Stimulated activated CD8-positive, alpha-beta memory T cell treated with anti-CD3 and anti-CD28 coated beads, Interleukin-7, amount 100 ng/mL, for 24 hours (primary cell): ENCODE data around the gene EPHA4.
"Not testable (repeated sequence)": the region's sequence is repeated elsewhere in the genome, so short reads cannot be mapped to it uniquely, and the experiment has no call there.

ENCODE experiments used
- DNase-seq: peaks from one replicate; pipeline ENCODE4 v3.0.0-alpha.2; 2020; ENCODE audit warnings: low read depth

EPHA4 gene

DNA sequence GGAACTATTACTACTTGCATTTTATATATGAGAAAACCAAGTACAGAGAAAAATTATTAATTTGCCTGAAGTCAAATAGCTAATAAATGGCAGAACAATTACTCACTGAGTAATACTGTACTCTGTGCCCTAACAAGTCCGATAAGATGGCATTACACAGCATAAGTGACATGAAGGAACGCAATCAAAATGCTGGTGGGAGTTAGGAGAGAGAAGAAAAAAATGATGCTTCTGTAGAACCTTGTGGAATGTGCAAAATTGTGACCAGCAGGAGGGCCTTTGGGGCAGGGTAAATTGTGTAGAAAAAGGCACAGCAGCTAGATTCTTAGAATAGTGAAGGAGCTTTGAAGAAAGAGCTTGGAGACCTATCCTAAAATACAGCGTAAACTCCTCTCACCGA, 32.9 kb downstream of the EPHA4 start:
- DNase-seq = no peak

DNA sequence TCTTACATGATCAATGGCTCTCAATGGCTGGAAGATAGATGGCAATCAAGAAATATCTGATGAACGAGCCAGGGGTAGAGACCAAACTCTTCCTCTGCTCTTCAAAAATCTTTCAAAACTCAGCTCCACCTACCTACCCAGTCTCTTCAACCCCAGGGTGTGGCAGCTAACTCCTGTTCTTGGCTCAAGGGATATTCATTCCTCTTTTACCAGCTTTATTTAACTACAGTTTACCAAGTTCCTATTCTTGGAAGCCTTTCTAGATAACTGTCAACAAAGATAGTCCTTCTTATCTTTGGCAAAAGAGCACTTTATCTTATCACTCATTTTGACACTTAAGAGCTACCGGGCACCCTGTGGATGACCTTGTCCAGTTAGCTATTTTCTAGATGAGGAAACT, 36.3 kb downstream of the EPHA4 start:
- no peak for DNase-seq

DNA sequence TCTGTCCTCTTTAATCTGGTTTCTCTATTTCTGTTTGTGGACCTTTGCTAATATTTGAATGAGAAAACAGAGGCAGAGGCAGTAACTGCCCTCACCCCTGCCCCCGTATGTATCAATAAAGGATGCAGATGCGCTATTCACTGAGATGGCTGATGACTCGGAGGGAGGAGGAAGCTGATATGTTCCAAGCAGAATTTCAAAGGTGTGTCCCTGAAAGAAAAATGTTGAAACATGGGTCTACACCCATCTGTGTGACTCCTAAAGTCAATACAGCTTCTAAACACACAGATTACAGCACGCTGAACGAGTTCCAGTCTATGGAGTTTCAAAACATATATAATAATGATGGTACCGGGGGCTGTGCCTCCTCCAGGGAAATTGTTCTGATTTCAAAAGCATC, 38.8 kb downstream of the EPHA4 start:
- DNase-seq = no peak

DNA sequence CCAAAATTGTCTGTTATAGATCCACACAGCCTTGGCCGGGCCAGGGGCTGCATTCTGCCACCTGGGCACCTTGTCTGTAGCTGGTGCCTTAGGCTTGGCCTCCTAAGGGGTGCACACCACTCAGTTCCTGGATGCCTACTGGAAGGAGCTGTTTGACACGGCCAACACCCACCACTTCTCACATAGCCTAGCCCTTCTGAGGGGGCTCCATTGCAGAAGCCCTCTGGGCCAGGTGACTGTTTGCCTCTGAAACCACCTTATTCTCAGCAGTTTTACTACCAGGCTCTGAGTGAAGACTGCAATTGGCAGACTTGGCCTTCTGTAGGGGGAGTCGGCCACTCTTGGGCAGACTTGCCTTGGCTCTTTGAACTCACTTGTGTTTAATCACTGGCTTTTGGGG, 39.5 kb downstream of the EPHA4 start:
- DNase-seq = no peak

DNA sequence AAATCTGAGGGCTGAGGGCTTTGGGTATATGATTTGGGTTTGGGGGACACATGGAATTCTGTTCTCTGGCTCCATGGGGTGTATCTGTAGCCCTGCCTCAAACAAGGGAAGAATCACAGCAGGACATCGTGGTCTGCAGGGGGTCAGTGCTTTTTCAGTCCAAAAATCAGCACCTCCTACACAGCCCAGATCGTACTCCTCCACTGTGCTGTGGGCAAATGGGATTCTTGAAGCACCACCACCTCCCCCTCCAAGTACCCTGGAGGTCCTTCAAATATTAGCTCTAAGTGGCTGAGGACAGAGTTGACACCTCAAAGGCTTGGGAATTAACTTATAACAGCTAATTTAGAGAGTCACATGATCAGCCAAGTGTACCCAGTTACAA, 41.5 kb downstream of the EPHA4 start:
- no peak for DNase-seq

DNA sequence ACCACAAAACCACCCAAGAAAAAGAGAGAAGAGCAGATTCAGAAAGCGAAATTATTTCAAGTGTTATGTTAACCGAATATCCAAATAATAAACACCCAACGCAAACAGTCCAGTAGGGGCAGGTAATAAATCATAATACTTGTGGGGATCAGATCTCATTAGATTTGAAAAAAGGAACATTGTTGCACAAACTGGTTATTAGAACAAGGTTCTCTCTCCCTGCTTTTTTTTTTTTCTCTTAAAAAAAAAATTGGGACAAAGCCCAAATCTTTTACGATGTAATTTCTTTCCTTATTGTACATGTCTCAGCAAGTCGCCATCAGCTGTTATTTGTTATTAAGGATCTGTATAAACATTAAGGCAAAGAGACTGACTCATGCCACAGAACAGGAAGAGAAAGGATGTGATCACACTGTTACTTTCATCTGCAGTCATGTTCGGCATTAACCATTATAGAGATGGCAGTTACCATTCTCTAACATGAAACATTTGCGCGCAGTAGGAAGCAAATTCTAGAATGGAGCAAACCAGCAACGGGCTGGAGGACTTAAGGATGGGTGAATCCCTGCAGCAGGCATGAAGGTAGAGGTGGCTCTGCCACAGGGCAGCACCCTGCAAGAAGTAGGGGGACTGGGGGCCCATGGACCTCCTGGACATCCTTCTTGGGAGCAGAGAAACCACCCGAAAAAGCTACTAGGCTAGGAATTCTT, 42.0 kb downstream of the EPHA4 start:
- DNase-seq = no peak

DNA sequence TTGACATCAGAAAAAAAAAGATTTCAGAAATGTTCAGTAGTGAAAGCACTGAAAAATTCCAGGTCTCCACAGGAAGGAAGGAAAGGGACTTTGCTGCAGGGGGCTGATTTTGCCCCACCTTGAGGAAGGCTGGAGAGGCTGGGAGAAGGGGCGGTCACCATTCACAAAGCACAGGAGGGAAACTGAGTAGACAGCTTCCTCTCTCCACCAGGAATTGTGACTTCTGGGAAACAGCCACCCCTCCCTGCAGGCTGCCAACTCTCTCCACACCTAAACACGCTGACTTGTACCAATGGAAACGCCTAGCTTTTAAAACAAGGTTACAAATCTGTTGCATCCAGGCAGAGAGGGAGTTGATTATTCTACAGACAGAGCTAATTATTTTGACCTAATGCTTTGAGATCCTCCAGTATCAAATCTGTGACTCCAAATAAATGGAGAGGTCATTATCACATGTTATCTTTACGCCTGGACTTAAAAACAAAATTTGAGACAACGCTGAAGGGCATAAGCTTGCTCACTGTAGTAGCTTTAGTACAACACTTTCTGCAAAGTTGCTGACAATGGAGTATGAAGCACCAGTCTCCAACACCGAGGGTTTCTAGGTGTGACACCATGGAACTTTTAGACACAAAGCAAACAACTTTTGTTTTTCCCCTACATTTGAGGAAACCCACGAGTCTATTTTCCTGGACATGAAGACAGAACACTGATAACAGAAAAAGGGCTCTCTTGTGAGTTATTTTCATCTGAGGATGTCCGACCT, 42.7 kb downstream of the EPHA4 start:
- DNase-seq = no peak

DNA sequence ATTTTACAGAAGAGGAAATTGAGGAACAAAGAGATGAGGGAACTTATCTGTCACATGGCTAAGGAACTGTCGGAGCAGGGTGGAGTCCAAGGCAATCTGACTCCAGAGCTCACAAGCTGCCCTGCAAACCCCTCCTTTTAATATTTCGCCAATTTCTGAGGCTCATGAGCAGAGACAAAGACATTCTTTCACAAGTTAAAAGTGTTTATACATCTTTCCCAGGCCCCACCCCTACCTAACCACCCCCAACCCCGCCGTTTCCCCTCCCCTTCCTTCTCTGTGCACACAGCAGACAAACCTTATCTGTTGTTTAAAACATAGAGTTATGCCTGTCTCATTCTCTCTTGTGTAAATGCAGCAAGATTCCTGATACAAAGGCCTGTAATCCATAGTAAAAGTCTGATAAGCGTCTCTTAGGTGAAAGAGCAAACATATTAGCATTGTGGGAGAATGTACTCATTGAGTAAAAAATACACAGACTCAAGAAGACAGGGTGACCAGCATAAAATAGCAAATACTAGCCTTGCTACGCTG, 44.3 kb downstream of the EPHA4 start:
- DNase-seq = no peak

DNA sequence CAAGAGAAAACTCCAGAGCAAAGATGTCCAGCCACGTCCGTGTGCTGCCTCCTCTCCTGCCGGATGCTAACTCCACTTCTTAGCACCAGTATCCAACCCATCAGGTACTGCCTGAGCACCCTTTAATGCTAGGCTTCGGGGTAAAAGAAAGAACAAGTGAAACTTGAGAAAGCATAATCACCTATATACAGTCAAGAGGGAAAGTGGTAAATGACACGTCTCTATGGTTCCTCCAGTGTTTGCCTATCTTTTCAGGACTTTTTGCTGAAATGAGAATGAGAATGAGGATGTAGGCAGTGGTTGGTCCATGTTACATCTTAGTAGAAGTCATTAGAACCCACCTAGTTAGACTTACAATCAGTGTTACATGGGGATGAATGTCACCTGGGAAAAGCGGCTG, 47.9 kb downstream of the EPHA4 start:
- no peak for DNase-seq

DNA sequence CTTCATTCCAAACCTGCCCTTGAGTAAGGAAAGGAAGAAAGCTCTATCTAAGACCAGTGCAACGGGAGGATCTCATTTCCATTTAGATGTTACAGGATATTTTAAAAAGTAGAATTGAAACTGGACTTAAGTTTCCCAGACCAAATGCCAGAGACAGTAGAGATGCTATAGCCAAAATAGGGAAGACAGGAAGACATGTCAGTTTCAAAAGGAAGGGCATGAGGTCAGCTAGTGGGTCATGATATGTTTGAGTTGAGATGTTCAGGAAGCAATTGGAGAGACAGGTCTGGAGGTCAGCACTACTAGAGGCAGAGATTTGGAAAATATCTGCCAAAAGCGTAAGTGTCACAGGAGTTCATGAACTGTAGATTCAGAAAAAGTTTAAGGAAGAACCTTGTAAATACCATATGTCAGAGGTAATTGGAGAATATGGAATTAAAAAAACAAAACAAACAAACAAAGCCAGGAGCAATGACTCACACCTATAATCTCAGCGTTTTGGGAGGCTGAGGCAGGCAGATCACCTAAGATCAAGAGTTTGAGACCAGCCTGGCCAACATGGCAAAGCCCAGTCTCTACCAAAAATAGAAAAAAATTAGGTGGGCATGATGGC, 50.8 kb downstream of the EPHA4 start:
- DNase-seq = no peak

DNA sequence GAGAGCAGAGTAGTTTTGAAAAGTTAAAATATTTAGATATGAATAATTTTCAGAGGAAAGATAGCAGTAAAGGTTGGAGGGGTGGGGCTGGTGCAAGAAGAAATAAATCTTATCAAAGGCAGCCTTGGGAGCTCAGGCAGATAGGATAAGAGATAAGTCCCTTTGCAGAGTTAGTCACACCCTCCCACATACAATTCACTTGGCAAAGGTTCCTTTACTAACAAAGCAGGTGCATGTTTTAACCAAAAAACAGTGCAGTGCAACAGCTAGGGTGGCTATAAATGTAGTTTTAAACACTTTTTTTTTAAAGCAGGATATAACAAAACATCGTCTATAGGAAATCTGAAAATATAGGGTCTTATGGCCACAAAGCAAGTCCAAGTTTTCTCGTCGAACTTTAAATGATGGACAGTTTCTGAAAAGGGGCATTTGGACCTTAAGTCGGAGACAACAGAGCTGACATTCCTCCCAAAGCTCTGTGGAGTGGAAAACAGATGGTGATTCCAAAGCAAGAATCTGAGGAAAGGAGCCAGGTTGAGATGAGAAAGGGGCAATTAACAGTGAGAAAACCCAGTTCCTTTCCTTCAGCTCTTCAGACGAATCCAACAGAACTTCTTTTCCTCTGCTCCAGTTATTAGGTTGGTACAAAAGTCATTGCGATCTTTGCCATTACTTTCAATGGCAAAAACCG, 53.0 kb downstream of the EPHA4 start:
- DNase-seq = no peak

DNA sequence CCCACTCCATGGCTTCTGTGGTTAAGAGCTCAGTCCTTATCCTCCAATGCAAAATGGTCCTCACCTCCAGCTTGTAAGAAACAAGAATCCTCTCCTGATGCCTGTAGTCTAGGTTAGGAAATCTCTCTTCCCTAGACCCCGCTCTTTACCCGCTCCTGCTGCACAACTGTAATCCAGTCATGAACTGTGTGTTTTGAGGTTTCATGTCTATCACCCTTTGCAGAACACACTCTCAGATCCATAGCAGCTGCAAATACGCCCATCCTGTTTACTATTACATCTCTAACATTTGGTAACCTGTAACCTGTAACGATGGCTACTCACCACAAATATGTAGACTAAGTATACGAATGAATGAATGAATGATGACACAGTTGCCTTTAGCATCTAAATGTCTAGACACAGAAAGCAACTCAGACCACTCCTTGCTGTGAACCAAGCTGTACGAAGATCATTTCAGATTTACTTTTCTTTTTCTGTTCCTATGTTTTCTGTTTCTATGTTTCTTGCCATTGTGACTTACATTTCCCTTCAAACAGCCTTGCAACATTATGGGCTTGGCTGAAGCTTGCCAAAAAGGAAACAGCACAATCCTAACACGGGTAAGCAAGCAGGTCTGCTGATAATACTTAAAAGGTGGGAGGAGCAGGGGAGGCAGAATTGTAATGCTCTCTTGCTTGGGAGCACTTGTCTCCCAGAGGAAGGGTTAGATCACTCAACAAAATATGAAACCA, 53.7 kb downstream of the EPHA4 start:
- DNase-seq = no peak

DNA sequence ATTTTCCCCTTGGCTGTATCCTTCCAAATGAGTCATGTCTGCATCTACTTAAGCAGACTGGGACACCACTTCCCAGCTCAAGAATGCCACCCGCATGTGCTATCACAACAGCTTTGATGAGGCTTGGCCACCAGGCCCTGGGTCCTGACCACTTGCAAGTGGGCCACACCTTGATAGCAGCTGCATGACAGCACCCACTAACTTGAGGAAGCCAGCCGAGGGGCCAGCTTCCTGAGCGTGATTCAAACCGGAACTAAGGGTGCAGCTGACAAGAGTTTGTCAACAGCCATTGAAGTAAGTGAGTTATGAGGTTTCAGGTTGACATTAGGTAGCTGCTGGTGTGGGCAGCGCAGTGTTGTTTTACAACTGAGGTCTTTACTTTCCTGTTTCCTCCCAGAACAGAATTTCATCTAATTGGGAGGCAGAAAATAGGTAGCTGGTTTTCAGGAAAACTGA, 54.4 kb downstream of the EPHA4 start:
- DNase-seq = peak; percentile 31

DNA sequence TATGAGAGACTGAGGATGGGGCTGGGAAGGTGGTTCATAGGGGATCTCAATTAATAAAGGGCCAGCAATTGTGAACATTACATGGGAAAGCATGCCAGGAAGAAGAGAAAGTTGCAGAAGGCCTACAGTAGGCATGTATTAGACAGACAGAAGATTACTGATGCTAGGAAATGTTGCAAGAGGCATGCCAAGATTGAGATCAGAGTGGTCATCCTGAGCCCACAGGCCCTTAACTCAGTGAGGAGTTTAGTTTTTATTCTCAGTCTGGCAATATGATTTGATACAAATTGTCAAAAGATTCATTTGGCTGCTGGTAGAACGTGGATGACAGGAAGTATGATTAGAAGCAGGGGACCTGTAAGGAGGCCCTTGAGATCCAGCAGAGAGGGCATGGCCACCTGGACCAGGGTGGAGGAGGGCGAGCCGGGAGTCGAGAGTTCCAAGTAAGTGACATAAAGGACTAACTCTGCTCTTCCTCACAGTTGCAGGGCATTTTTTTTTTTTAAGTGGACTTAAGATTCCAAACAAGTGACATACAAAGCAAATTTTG, 54.9 kb downstream of the EPHA4 start:
- DNase-seq = no peak

DNA sequence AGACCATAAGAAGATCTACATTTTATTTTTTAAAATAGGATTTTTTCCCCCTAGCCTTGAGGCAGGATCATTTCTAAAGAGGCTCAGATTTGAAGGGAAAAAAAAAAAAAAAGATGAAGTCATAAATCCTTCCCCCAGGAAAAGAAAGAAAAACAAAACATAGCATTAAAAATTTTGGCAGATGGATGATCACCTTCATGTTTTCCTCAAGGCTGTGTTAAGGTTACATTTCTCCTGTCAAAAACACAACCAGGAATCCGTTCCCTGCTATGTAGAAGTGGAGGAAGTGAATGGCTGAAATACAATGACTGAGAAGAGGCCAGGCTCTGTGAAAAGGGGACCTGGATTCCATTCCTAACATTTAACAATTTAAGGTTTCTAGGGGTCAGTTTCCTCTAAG, 56.2 kb downstream of the EPHA4 start:
- no peak for DNase-seq

DNA sequence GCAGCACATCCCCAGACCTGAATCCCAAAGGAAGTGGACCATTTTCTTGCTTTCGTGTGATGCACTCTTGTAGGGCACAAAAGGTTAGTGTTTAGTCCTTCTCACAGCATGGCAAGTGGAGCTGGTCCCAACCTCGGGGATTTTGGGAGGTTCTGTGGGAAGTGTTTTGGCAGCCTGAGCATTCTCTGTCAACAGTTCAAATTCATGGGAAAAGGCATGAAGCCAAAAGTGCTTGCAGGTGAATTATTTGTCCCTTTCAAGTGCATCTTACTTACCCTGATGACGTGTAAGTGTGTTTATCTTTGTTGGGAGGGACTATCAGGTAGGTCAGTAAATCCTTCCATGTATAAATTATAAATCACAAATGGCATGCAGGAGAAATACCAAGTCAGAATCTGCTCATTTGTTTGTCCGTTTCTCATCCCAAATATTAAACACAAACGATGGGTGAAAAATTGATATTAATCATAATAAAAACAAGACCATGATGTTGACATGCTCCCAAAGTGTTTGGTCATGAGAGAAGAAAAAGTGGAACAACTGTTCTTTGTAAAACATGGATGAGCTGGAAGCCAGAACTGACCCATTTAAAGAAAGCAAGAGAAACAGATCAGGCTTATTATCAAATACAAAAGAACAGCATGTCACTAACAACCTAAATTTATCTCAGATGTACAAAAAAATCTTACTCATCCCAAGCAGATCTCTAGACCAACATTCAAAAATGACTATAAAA, 57.6 kb downstream of the EPHA4 start:
- DNase-seq = no peak

DNA sequence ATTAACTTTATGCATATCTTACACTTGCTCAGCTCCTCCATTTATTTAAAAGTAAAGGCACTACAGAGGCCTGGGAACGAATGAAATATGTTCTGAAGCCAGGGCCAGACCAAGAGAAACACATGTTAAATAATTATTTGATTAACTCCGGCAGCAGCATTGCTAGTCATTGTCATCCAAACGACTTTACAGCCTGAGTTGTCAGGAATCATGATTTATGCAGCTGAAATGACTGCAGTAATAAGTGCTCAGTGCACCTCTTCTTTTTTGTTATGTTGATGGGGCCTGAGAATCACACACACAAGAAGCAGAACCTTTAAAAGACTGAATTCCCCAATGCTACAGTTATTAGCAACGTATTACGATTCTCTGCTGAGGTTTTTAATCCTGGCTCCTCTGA, 58.9 kb downstream of the EPHA4 start:
- no peak for DNase-seq

DNA sequence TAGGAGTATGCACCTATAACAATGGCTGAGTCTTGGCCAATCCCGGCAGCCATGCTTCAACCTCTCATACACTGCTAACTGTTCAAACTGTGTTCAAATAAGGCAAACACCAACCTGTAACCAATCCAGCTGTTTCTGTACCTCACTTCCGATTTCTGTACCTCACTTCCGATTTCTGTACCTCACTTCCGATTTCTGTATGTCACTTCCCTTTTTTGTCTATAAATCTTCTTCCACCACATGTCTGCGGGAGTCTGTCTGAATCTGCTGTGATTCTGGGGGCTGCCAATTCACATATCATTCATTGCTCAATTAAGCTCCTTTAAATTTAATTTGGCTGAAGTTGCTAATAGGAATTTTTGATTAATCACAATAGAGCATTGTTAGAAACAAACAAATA, 60.8 kb downstream of the EPHA4 start:
- DNase-seq = not testable (repeated sequence)

DNA sequence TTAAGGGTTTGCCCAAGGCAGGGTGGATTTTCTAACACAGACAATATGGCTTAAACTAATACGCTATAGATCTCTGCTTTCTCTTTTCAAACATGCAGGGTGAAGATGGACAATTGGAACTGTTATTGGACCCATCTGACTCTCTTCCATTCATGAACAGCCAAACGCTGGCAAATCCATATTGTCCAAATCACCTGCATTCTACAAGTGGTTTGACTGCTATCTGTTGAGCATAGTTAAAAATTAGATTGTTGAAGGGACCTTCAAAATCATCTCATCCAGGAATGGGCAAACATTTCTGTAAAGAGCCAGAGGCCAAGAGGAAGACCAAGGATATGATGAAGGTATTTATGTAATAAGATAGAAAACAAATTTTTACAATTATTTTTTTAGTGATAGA, 65.6 kb downstream of the EPHA4 start:
- DNase-seq = no peak

DNA sequence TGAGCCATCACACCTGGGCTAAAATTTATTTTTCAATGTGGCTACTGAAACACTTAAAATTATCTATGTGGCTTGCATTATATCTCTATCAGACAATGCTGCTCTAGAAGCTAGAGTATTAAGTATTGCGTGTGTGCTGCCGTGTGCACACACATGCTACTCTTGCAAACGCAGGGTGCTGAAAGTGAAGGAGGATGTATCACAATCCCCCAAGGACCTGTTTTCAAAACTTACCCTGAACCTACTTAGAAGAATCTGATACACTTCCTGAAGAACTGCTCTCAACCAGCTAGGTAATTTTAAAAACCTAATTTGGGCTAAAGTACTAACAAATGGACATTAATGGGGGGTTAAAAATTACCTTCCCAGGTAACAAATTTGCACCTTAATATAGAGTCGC, 66.5 kb downstream of the EPHA4 start:
- DNase-seq = no peak

DNA sequence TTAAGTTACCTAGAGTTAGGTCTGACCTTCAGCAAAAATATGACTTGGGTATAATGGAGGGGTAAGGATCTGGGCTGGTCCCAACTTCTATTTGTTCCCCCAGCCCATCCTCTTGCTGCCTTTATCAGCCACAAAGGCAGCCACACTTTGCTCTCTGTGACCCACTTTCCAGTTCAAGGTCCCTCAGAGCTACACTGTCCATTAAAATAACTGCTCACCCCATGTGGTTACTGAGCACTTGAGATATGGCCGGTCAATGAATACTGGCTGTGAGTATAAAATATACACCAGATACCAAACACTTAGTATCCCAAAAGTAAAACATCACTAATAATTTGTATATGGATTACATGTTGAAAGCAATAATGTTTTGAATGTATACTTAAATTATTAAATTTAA, 67.2 kb downstream of the EPHA4 start:
- no peak for DNase-seq
